Measurements from ENCODE around the gene NRXN2. TPM values are rescaled to one million over a fixed set of nuclear protein-coding genes. Genes with fewer than 3 reads are reported as not detected.

The NRXN2 gene
- total and polyA plus RNA-seq, 2 of the 13 experiments (the other 11 are each of a cell fraction or from before 2014, with no cell fraction given), result not detected

GRCh38 chr11:64720167-64720566, 2.8 kb downstream of the NRXN2 start:
- Histone ChIP-seq H3K4me3 (replicated peaks in 1 of 3; ENCODE audit: insufficient read depth in 1 of 3, low read depth in 2 of 3, low read length in 3 of 3) (no peak overlapping the region), H3K9ac (ENCODE audit: insufficient read depth, low read depth, low read length) (no peak overlapping the region), H3K27ac (ENCODE audit: extremely low read length, insufficient read depth, low read length) (no peak overlapping the region), H2AFZ (ENCODE audit: low read length) (no peak overlapping the region), H3K79me2 (ENCODE audit: insufficient read depth, low read length) (no peaks in the 10 kb centered on the region), H3K36me3 (replicated peaks in 1 of 2; ENCODE audit: control insufficient read depth in 1 of 2, insufficient read depth in 2 of 2, low read length in 2 of 2) (no peaks in the 10 kb centered on the region), H3K4me2 (ENCODE audit: low read depth, low read length) (no peak overlapping the region), H4K20me1 (ENCODE audit: insufficient read depth, low read length) (no peaks in the 10 kb centered on the region), H3K9me3 (ENCODE audit: low read length) (no peaks in the 10 kb centered on the region), H3K27me3 (ENCODE audit: control insufficient read depth in 1 of 2, insufficient read depth in 2 of 2, low read length in 2 of 2) (peaks cover 7 to 61% of the 10 kb centered on the region in 2 experiments; a peak in 4 of 5 replicates), H3K4me1 (ENCODE audit: insufficient read depth, low read length) (peaks cover 19% of the 10 kb centered on the region)
- intact Hi-C loops (cut with micrococcal nuclease; ENCODE audit: unreplicated experiment) (no loop called here), in situ Hi-C loops (cut with HindIII; ENCODE audit: extremely low pct_ligation_motif_present, low pct_unique_long_range_greater_than_20kb) (no loop called here)
- WGBS (ENCODE audit: low lambda C conversion rate), result 10% methylated on average over 9 of the region's 9 CpGs
- no peak for FAIRE-seq
- no TSS peak for BruUV-seq (replicated peaks)
- ATAC-seq, result no peak
- ChIA-PET CTCF (ENCODE audit: low intra/inter-chr PET ratio, low total read pairs) (no interaction called here), POLR2A (no interaction called here)
- no peak for DNase-seq (ENCODE audit: low spot score)
- TF ChIP-seq ZNF414 (CRISPR knock-in tag; IDR thresholded peaks at IDR 0.05) (no peak), ELF1 (CRISPR knock-in tag; IDR thresholded peaks at IDR 0.05) (no peak), HES4 (CRISPR knock-in tag; IDR thresholded peaks at IDR 0.05; ENCODE audit: borderline replicate concordance) (no peak), KDM5B (CRISPR knock-in tag; IDR thresholded peaks at IDR 0.05; ENCODE audit: borderline replicate concordance) (no peak), ZNF441 (CRISPR knock-in tag; IDR thresholded peaks at IDR 0.05; ENCODE audit: borderline replicate concordance) (no peak), HOXA9 (CRISPR knock-in tag; IDR thresholded peaks at IDR 0.05; ENCODE audit: borderline replicate concordance) (no peak), HIC2 (CRISPR knock-in tag; IDR thresholded peaks at IDR 0.05; ENCODE audit: low read depth) (no peak), SMARCE1 (IDR thresholded peaks at IDR 0.05; ENCODE audit: borderline replicate concordance) (no peak), ZC3H4 (CRISPR knock-in tag; IDR thresholded peaks at IDR 0.05; ENCODE audit: borderline replicate concordance) (no peak), MLLT10 (CRISPR knock-in tag; IDR thresholded peaks at IDR 0.05) (no peak), TRIM24 (CRISPR knock-in tag; IDR thresholded peaks at IDR 0.05) (no peak), MTF2 (CRISPR knock-in tag; IDR thresholded peaks at IDR 0.05; ENCODE audit: borderline replicate concordance) (no peak), MYC (CRISPR knock-in tag; IDR thresholded peaks at IDR 0.05; ENCODE audit: borderline replicate concordance) (no peak), XBP1 (CRISPR knock-in tag; IDR thresholded peaks at IDR 0.05) (no peak), SNRNP70 (IDR thresholded peaks at IDR 0.05; ENCODE audit: low read depth, low read length) (no peak), BCLAF1 (IDR thresholded peaks at IDR 0.05) (no peak)
- TF ChIP-seq, protein P1, sequence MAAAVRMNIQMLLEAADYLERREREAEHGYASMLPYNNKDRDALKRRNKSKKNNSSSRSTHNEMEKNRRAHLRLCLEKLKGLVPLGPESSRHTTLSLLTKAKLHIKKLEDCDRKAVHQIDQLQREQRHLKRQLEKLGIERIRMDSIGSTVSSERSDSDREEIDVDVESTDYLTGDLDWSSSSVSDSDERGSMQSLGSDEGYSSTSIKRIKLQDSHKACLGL (CRISPR knock-in tag; IDR thresholded peaks at IDR 0.05), result no peak
- TF ChIP-seq, protein P2, sequence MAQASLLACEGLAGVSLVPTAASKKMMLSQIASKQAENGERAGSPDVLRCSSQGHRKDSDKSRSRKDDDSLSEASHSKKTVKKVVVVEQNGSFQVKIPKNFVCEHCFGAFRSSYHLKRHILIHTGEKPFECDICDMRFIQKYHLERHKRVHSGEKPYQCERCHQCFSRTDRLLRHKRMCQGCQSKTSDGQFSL (CRISPR knock-in tag; IDR thresholded peaks at IDR 0.05), result no peak
